Measurements from ENCODE around the gene GATA5.

Gene GATA5

DNA sequence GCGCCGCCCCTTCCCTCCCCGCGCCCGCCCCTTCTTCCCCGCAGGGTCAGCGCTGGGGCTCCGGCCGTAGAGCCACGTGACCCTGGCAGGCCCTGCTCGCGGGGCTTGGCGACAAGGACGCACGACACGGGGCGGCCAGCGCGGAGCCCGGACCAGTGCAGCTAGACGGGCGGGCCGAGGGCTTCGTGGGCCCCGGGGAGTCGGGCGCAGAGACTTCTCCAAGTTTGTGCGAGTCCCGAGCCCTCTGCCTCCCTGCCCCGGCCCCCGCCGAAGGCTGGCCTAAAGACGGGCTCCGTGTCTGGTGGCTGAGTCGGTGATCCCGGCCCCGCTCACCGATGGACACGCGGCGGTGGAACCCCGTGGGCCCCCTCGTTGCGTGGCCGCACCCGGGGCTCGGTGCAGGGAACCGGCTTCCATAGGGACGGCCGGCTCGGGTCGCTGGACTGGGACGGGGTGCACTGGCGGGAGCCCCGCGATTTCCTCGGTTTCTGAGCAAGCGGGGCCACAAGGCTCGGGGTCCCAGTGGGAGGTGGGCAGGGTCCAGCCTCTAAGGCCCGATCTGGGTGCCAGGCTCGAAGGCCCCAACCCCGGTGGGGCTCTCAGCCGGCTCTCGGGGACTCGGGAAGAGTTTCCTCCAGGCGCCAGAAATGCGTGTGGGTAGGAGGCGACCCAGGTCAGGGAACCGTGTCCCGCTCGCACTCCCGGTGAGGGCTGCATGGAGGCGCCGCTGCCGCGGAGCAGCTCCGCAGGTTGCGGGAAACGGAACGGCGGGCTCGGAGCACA lies 452 bp upstream of the GATA5 start:
- DNase-seq (ENCODE audit: low read depth, low spot score), result no peak
- Histone ChIP-seq H3K4me1 (ENCODE audit: insufficient read depth, insufficient read length) (peaks cover 43% of the 10 kb centered on the region), H3K36me3 (ENCODE audit: insufficient read depth, insufficient read length, low read length) (no peaks in the 10 kb centered on the region), H3K9ac (ENCODE audit: insufficient read length, low read depth) (peak overlapping the region; percentile 77), H3K27me3 (ENCODE audit: insufficient read depth, insufficient read length) (peaks cover 65% of the 10 kb centered on the region), H3K9me3 (ENCODE audit: insufficient read depth, low read length) (no peaks in the 10 kb centered on the region), H3K4me3 (ENCODE audit: insufficient read length, low read depth) (peak overlapping the region; percentile 47)
- TF ChIP-seq YY1 (IDR thresholded peaks at IDR 0.05; ENCODE audit: insufficient read depth, insufficient read length) (no peak), SUZ12 (IDR thresholded peaks at IDR 0.05; ENCODE audit: extremely low read depth, insufficient read depth, insufficient read length) (peak; percentile 90)

DNA sequence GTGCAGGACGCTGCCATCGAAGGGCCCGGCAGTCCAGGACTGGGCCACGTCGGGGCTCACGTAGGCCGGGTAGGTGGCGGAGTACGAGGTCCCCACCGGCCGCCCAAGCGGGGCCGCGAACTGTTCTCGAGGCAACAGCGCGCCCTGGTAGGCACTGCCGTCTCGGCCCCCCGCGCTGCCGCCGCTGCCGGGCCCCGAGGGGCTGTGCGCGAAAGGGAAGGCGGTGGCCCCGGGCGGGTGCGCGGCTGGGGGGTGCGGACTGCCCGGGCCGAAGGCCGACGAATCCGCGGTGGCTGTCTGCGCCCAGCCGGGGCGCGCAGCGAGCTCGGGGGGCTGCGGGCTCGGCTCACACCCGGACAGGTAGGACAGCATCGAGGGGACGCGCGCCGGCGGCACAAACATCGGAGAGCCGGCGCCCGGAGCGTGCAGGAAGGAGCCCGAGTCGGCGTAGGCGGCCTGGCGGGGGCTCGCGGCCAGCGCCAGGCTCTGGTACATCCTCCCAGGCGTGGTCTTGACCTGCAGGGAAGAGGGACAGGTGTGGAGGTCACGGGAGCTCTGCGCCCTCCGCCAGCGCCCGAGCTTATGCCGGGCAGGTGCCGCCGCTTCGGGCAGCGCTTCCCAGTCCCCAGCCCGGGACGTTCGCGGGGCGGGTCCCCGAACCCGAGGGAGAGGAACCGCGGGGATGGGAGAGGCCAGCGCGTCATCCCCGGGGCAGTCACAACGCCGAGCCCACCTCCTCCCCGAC lies 596 bp downstream of the GATA5 start:
- peak overlapping the region; percentile 51 for H3K4me3 ChIP-seq (ENCODE audit: insufficient read length, low read depth)
- H3K4me1 ChIP-seq (ENCODE audit: insufficient read depth, insufficient read length), result peaks cover 42% of the 10 kb centered on the region
- DNase-seq (ENCODE audit: low read depth, low spot score), result no peak
- H3K9me3 ChIP-seq (ENCODE audit: insufficient read depth, low read length), result no peaks in the 10 kb centered on the region
- H3K36me3 ChIP-seq (ENCODE audit: insufficient read depth, insufficient read length, low read length), result no peaks in the 10 kb centered on the region
- H3K27me3 ChIP-seq (ENCODE audit: insufficient read depth, insufficient read length), result peaks cover 54% of the 10 kb centered on the region
- TF ChIP-seq SUZ12 (IDR thresholded peaks at IDR 0.05; ENCODE audit: extremely low read depth, insufficient read depth, insufficient read length), result peak; percentile 79
- TF ChIP-seq ZNF274 (IDR thresholded peaks at IDR 0.05; ENCODE audit: low read depth, low read length), result no peak
- no peak for TF ChIP-seq YY1 (IDR thresholded peaks at IDR 0.05; ENCODE audit: insufficient read depth, insufficient read length)
- H3K9ac ChIP-seq (ENCODE audit: insufficient read length, low read depth), result peak overlapping the region; percentile 74

DNA sequence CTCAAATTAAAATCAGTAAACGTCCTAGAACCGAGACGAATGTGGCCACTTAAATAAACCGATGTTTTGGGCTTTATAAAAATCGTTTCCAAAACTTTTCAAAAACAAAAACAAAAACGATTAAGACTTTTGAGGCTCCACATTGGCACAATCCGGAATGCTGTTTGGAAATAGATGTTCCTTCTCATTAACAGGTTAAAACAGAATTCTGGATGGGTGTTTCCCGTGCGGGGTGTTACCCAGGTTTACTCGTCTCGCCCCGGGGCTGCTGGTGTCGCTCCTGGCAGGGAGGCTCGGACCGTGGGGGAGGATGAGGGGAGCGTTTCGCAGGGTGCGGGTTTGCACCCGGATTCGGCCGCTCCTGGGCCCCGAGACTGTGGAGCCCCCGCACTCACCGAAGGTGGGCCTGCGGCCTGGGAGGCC lies 1.2 kb downstream of the GATA5 start:
- H3K27me3 ChIP-seq (ENCODE audit: insufficient read depth, insufficient read length), result peaks cover 51% of the 10 kb centered on the region

DNA sequence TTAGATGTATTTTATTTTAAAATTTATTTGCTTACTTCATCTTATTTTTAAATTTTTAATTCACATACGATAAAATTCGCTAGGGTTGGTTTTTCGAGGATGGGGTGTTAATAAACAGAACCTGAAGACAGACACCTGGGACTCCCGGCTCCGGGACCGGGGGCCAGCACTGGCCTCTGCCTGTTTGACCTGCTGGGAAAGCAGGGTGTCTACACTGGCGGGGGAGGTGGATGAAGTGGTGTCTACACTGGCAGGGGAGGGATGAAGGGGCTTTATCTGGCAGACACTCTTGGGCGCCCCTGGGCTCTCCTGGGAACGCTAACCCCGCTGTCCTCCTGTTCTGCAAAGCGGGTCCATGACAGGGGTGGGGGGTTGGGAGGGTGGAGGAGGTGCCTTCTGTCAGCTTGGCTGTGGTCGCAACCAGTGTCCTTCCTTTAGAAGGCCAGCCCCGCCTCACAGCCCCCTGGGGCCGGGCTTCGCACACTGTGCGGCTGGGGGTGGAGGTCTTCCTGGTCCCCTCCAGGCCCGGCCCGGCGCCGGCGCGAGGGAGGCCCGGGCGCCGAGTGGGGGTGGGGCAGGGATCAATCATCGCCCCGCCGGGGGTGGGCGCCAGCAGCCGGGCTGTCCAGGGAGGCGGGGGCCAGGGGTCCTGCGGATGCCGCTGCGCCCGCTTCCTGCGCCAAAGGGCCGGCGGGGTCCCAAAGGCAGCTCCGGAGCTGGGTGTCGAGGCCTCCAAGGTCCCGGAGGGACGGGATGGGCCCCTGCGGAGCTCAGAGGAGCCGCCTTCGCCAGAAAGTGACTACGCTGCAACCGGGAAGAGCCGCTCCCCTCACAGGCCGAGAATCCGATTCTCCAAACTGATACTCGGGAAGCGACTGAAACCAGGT lies 1.8 kb downstream of the GATA5 start:
- TF ChIP-seq SUZ12 (IDR thresholded peaks at IDR 0.05; ENCODE audit: extremely low read depth, insufficient read depth, insufficient read length) (no peak), ZNF274 (IDR thresholded peaks at IDR 0.05; ENCODE audit: low read depth, low read length) (no peak), YY1 (IDR thresholded peaks at IDR 0.05; ENCODE audit: insufficient read depth, insufficient read length) (no peak)
- Histone ChIP-seq H3K27me3 (ENCODE audit: insufficient read depth, insufficient read length) (peaks cover 44% of the 10 kb centered on the region), H3K9ac (ENCODE audit: insufficient read length, low read depth) (peak overlapping the region; percentile 74), H3K4me1 (ENCODE audit: insufficient read depth, insufficient read length) (peaks cover 43% of the 10 kb centered on the region), H3K36me3 (ENCODE audit: insufficient read depth, insufficient read length, low read length) (no peaks in the 10 kb centered on the region), H3K4me3 (ENCODE audit: insufficient read length, low read depth) (peak overlapping the region; percentile 18), H3K9me3 (ENCODE audit: insufficient read depth, low read length) (no peaks in the 10 kb centered on the region)
- no peak for DNase-seq (ENCODE audit: low read depth, low spot score)

More for the DNA sequence above, 1.2 kb downstream of the GATA5 start:
- H3K36me3 ChIP-seq (ENCODE audit: insufficient read depth, insufficient read length, low read length), result no peaks in the 10 kb centered on the region
- peaks cover 47% of the 10 kb centered on the region for H3K4me1 ChIP-seq (ENCODE audit: insufficient read depth, insufficient read length)
- TF ChIP-seq SUZ12 (IDR thresholded peaks at IDR 0.05; ENCODE audit: extremely low read depth, insufficient read depth, insufficient read length) (peak; percentile 74), ZNF274 (IDR thresholded peaks at IDR 0.05; ENCODE audit: low read depth, low read length) (no peak)
- no peaks in the 10 kb centered on the region for H3K9me3 ChIP-seq (ENCODE audit: insufficient read depth, low read length)
- H3K9ac ChIP-seq (ENCODE audit: insufficient read length, low read depth), result peak overlapping the region; percentile 74
- no peak for DNase-seq (ENCODE audit: low read depth, low spot score)
- peak overlapping the region; percentile 51 for H3K4me3 ChIP-seq (ENCODE audit: insufficient read length, low read depth)

DNA sequence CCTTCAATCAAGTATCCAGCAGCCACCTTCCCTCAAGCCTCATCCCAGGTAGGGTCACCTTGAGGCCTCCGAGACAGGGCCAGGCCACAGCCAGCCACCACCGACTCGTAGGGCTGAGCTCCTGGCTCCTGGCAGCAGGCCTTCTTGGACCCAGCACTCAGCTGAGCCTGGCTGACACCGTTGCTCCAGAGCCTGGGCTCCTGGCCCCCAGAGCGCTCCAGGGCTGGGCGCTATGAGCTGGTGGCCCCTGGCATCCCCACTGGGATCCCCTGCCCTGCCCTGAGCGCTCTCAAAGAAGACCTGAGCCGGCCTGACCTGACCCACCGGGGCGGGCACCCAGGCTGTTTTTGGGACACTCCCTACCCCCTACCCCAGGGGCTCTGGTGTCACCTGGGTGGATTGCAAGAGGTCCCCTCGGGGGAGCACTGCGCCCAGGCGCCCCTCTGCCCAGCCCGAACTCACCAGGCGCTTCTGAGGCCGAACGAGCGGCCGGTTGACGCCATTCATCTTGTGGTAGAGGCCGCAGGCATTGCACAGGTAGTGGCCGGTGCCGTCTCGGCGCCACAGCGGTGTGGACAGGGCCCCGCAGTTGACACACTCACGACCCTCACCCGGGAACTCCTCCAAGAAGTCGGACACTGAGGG lies 2.7 kb downstream of the GATA5 start:
- TF ChIP-seq SUZ12 (IDR thresholded peaks at IDR 0.05; ENCODE audit: extremely low read depth, insufficient read depth, insufficient read length) (no peak), ZNF274 (IDR thresholded peaks at IDR 0.05; ENCODE audit: low read depth, low read length) (no peak), YY1 (IDR thresholded peaks at IDR 0.05; ENCODE audit: insufficient read depth, insufficient read length) (no peak)
- Histone ChIP-seq H3K4me3 (ENCODE audit: insufficient read length, low read depth) (no peak overlapping the region), H3K27me3 (ENCODE audit: insufficient read depth, insufficient read length) (peaks cover 35% of the 10 kb centered on the region), H3K9ac (ENCODE audit: insufficient read length, low read depth) (no peak overlapping the region), H3K9me3 (ENCODE audit: insufficient read depth, low read length) (no peaks in the 10 kb centered on the region), H3K4me1 (ENCODE audit: insufficient read depth, insufficient read length) (peaks cover 45% of the 10 kb centered on the region), H3K36me3 (ENCODE audit: insufficient read depth, insufficient read length, low read length) (no peaks in the 10 kb centered on the region)
- no peak for DNase-seq (ENCODE audit: low read depth, low spot score)

DNA sequence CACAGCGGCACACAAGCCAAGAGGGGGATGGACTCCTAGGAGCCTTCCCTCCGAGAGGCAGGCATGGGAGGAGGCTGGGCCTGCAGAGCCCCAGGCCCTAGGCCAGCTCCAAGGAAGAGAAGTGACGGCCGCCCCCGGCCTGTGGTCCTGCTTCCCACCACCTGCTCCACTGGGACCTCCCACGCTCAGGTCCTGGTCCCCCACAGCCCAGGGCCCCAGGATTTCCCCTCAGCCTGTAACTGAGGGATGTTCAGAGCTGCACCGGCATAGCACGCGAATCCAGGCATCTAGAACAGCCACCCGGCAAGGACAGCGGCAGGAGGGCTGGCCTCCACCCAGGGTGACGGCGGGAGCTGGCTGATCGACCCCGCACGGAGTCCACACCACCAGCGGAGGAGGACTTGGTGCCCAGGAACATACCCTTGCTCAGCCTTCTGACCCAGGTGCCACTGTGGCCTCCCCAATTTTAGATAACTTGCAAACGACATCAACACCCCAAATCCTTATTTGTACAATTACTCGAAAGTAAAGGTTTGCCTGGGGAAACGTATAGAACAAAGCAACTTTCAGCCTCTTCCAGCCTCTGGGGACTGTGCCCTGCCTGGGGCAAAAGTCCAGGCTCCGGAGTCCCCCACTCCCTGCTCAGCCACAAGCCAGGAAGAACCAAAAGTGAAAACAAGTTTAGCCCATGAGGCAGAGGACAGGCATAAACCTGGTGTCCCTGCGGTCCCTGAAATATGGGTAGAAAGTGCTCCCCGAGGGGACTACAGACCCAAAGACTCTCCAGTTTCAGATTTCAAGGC lies 3.5 kb downstream of the GATA5 start:
- H3K9me3 ChIP-seq (ENCODE audit: insufficient read depth, low read length), result no peaks in the 10 kb centered on the region
- no peak overlapping the region for H3K4me3 ChIP-seq (ENCODE audit: insufficient read length, low read depth)
- no peaks in the 10 kb centered on the region for H3K36me3 ChIP-seq (ENCODE audit: insufficient read depth, insufficient read length, low read length)
- peak overlapping the region; percentile 34 for H3K9ac ChIP-seq (ENCODE audit: insufficient read length, low read depth)
- DNase-seq (ENCODE audit: low read depth, low spot score), result no peak
- H3K4me1 ChIP-seq (ENCODE audit: insufficient read depth, insufficient read length), result peaks cover 43% of the 10 kb centered on the region
- TF ChIP-seq YY1 (IDR thresholded peaks at IDR 0.05; ENCODE audit: insufficient read depth, insufficient read length) (no peak), SUZ12 (IDR thresholded peaks at IDR 0.05; ENCODE audit: extremely low read depth, insufficient read depth, insufficient read length) (no peak), ZNF274 (IDR thresholded peaks at IDR 0.05; ENCODE audit: low read depth, low read length) (no peak)
- peaks cover 28% of the 10 kb centered on the region for H3K27me3 ChIP-seq (ENCODE audit: insufficient read depth, insufficient read length)

Measured in NT2/D1 (cell line).